ENCODE results near the gene LTB4R.
"Not testable (repeated sequence)": the region's sequence is repeated elsewhere in the genome, so short reads cannot be mapped to it uniquely, and the experiment has no call there.

Gene LTB4R

DNA sequence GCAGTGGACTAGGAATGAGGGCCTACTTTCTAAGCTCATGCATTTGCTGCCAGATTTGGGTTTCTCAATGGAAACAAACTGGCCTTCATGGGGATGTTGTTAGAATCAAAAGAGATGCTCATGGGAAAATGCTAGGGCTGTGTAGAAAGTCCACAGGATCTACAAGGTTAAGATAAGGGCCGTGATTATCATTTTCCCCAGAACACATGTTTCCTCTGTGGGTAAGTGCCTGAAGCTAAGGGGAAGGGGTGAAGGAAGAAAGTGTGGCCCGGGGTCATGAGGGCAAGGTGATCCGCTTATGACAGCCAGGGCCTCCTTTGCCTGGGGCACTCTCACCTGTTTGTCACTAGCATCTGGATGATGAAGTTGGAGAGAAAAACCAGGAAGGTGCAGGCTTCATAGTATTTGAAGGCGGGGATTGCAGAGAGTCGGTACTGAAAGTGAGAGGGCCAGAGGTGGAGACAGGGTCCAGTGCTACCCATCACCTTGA lies 13.8 kb downstream of the LTB4R start:
- no peak for DNase-seq

DNA sequence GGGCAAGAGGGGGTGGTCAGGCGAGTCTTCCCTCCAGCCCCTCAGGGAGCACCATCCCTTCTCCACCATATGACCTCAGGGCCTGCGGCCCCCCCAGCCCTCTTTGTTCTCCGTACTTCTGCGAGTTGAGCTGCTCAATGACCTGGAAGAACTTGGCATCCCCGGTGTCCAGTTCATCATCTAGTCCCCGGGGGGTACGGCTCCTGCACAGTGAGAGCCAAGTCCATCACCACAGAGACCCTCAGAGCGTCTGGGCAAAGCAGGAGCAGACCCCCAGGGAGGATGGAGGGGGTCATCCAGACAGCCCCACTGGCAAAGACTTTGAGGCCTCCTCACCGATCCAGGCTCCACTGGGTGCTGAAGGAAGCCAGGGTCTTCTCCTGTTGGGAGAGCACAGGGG lies 14.7 kb downstream of the LTB4R start:
- DNase-seq: no peak

DNA sequence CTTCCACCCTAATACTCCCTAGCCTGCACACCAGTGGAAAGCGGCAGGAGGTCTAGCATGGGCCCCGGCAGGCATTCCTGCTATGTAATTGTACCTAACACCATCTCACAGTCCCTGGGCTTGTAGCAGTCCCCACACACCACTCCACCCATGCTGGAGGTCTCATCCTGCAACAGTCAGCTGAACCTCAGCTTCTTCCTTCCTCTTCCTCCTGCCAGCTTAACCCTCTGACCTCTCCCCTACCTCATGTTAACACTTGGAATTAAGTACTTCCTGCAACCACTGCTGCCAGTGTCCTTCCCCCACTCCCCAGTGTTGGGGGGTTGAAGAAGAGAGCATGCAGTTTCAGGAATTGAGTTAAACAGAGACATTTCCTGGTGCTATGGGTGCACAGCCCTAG lies 16.0 kb downstream of the LTB4R start:
- DNase-seq: no peak

DNA sequence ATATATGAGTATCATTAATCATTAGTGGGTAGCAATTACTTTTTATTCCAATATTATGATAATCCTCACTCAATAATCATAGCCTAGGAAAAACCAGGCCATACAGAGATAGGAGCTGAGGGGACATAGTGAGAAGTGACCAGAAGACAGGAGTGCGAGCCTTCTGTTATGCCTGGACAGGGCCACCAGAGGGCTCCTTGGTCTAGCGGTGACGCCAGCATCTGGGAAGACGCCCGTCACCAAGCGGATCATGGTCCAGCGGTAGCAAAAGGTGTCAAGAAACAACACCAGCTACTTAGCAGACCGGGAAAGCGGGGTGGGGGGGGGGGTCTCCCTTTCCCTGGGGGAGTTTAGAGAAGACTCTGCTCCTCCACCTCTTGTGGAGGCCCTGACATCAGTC lies 16.6 kb downstream of the LTB4R start:
- DNase-seq: not testable (repeated sequence)

DNA sequence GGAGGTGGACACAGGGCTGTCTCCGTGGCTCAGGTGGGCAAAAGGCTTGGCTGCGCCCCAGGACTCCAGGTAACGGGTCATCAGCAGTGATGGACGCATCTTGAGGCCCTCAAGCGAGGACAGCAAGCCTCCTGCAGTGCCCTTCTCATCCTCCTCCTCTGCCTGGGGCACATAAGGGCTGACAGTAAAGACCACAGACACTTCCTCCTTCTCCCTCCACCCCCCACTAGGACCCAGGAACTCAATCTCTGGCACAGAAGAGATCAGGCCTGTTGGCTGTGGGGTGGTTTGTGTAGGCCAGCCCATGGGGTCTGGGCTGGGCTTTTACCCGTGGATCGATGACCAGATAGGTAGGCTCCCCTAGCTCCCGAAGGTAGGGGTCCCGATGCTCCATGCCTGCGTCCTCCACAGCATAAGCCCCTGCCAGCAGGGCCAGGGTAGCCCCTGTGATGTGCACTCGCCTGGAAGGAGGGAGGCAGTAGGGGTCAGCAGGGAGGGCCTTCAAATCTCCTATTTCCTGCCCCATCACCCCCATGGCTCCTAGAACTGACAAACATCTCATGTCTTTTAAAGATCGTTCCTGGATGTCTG lies 17.9 kb downstream of the LTB4R start:
- DNase-seq: no peak

DNA sequence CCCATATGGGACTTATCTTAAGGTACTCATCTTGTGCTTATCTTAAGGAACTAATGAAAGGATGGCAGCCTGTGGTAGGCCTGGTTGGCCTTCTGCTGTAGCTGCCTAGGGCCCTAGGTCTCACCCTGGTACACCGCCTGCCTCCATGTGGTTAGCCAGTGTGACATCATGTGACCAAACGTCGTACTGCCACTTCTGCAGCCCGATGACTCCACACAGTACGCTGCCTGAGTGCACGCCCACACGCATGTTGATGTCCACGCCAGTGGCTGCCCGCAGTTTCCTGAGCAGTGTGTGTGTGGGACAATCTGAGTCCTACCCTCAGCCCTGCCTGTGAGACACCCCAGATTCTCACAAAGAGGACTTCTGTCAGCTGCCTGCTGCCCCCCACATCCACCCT lies 18.4 kb downstream of the LTB4R start:
- DNase-seq: no peak

DNA sequence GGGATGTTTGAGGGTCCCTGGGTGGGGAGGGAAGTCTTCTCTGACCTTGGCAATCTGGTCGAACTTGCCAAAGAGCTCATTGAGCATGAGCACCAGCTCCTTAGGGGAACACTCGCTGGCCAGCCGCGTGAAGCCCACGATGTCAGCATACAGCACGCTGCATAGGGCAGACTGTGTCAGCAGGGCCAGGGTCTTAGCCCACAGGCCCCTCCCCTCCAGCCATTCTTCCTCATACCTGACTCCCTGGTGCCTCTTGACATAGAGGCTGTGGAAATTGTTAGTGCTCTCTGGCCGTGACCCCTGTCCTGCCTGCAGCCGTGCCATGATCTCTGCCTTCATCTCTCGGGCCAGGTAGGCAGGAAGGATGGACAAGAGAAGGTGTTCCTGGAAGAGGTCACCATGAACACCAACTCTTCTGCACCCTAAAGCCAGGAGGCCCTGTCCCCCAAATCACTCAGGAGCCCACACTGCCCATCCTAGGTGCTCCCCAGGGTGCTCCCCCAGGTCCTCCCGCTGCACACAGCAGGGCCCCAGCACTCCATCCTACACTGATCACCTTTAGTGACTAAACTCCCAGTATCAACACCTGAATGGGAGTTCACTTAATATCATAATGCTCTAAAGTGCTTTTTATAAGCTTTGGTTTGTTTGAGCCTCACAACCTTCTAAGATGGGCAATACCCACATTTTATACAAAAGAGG lies 19.8 kb downstream of the LTB4R start:
- no peak for DNase-seq

DNA sequence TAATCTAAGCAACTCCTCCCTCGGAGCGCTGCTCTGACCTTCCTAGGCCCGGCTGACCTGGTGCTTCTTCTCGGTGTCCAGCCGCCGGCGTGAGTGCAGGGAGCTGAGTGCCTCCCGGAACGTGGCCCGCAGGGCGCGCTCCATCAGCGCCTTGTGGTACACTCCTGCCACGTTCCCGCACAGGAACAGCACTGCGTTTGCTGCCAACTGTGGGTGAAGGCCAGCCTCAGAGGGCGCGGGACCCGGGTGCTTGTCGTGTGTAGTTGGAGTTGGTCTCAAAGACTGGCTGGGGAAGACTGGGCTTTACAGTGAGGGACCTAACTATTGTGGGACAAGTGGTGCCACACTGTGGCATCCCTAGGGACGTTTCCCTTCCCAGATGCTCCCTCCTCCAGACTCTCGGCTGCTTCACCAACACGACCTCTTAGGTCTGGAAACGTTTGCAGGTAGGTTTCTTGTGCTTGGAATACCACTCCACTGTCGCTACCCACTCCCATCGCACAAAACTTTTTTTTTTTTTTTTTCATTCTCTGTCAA lies 20.5 kb downstream of the LTB4R start:
- DNase-seq: no peak

DNA sequence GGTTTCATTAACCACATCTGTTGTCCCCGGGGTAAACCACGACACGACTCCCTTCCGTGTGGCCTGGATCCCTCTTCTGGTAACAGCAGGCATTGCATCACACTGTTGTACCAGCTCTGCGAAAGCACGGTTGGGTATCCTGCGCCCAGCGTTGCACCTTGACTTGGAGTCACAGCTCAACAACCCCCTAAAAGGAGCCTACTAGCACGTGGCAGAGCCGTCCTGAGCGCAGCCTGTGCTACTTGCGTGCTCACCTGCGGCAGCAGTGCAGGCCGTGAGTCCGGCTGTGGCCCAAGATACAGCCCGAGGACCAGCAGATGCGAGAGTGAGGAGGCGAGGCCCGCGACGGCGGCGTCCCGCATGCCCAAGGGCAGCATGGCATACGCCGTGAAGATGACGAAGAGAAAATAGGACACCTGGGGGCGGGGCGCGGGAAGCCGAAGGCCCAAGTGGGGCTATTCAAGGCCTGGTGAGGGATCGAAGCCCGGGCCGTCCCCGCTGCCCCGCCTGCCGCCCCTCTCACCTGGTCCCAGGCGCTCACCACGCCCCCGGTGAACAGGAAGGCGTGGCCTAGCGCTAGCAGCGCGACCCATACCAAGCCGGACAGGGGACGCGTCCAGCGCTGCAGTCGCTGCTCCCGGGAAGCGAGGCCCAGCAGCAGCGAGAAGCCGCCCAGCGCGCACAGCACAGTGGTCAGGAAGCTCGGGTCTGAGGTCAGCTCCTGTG lies 21.1 kb downstream of the LTB4R start:
- no peak for DNase-seq

DNA sequence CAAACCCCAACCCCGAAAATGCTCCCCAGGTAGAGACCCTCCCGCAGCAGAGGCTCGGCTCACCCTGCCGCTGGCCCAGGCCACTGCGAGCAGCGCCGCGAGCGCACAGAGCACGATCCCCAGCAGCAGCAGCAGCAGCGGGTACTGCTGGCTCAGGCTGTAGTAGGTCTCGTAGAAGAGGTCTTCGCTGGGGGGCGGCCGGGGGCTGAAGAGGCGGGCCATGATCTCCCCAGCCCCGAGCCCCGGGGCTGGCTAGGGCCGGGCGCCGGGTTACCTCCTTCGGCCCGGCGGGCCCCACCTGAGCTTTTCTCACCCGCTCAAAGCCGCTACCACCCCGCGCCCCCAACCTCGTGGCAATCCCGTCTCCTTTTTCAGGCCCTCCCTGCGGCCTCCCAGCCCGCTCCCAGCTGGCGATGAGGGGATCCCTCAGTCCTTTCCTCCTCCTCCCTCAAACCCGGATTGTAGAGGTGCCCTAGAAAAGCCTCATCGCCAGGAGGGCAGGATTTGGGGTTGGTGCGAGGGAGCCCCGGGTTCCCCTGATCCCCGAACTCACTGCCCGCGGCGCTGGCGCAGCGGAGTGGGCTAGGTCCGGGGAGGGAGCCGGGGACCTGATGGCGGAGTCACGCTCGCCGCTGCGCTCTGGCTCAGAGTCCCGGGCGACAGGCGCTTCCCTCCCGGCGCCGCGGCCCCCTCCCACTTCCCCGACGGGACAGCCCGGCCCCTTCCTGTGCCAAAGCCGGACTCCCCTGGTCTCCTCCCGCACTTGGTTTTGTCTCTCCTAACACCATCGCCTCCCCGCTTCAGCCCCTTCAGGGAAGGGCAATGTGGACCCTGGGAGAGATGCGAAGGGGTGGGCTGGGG lies 23.4 kb downstream of the LTB4R start, which contains the start of gene ADCY4:
TSS of gene ADCY4 (minus strand) at position 641 of the 861 bp plus-strand sequence. CDS start at position 222, 419 bp downstream.
- DNase-seq: no peak

DNA sequence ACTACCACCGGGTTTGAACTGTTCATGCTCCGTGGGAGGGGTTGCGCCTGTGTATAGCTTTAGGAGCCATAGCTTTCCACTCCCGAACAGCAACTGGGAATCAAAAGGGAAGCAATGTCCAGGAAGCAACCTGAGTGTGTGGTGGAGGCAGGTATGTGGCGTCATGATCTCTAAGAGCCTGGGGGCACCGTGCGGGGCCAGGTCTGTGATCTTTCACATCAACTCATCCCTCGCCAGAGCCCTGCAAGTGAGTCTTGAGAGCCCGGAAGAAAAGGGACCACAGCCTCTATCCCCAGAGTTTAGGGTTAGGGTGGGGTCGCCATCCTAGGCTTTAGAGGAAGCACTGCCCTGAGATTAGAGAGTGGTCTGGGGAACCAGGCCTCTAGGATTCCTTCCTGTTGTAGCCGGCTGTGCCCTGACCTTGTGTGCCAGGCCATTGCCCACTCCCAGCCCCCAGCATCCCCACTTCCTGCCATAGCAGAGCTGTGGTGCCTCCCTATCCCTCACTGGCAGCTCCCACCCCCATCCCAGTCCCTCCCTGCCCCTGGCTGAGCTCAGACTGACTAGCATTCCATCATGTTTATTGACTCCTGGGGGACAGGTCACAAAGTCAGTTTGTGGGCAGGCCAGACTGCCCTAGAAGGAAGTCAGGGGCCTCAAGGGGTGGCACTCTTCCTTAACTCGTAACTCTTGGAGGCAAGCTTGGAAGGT lies 24.3 kb downstream of the LTB4R start:
- no peak for DNase-seq

DNA sequence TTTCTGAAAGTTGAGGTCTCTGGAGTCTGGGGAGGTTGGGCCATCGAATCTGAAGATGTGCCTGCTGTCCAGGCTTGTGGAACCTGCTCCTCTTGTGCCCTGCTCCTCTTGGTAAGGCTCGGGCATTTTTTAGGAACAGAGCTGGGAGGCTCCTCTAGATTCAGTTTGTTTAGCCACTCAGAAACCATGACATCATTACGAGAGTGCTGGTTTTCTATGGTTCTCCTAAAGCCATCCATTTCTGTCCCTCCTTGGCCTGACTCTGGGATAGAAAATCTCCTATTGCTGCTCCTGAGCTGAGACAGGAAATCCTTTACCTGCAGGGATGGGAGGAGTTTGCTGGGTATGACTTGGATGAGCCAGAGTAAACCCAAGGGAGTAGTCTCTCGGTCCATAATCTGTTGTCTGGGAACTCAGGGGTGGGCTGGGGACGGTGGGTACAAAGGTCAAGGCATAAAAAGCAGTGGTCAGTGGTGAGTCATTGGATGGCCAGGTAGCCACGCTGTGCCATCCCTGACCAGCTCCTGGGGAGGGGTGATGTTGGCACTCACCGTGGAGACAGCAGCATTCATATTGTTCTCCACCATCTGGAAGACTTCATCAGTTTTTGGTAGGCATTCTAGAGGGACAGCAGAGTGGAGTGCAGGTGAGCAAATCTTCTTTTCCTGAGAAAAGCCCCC lies 26.0 kb downstream of the LTB4R start:
- DNase-seq: no peak

DNA sequence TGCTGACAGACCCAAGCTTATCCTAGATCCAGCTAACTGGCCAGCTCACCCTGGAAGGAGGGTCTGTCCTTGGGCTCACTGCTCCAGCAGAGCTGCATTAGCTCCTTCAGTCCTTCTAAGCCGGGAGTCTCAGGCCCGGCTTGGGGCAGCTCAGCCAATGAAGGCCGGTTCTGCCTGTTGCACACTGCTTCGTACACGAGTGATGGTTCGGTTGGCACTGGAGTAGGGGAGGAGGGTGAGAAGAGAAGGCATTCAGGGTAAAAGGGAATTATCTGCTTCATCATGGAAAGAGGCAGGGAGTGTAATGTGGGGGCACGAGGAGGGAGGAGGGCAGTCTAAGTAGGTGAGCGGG lies 26.5 kb downstream of the LTB4R start:
- DNase-seq: no peak

DNA sequence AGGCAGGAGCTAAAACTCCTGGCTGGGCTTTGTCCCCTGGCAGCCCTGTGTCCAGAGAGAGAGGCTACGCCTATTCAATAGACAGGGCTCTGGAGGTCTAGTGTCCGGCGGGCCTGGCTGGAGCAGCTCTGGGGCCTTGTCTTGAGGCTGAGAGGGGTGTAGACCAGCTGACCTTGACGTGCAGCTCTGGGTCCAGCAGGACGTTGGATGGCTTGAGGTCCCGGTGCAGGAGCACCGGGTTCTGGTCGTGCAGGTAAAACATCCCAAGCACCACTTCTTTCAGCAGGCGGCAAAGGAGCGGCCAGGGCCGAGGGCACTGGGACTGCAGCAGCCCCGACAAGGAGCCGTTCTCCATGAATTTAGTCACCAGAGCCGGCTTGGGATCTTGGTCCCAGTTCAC lies 27.5 kb downstream of the LTB4R start:
- no peak for DNase-seq

DNA sequence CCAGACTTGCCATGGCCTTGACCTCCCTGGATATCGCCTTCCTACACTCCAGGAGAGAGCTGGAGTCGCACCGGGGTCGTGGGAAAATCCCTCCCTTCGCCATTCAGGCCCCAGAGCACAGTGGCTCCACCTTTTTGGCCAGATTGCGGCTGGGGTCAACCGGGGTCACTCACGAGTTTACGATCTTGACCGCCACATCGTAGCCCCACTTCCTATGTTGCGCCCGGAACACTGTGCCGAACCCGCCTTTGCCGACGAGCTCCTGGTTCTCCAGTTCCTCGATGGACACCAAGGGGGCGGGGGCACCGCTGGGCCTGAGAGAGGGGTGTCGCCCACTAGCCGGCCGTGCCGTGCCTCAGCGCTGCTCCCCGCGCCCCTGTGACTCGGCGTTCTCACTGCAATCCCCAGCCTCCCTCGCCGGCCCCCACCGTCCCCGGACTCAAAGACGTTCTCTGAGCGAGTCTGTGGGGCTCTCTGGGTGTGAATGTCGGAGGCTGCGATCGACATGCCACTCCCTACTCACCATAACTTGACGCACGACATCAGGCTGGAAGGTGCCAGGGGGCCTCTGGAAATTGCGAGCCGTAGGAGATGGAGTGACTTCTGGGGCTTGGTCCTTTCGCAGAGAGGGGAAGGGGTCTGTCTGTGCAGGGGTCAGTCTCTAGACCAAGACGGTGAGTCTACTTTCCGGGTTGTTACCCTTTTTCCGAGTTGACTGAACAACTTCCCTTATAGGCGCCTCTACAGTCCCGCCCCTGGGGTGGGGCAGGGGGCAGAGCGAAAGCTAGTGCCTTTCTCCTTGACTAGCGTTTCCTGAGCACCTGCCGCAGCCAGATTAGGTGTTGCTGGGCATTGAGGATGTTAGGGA lies 28.2 kb downstream of the LTB4R start, which contains the start of gene RIPK3:
TSS of gene RIPK3 (minus strand) at position 708 of the 868 bp plus-strand sequence. CDS start at position 543, 165 bp downstream.
- DNase-seq: no peak

DNA sequence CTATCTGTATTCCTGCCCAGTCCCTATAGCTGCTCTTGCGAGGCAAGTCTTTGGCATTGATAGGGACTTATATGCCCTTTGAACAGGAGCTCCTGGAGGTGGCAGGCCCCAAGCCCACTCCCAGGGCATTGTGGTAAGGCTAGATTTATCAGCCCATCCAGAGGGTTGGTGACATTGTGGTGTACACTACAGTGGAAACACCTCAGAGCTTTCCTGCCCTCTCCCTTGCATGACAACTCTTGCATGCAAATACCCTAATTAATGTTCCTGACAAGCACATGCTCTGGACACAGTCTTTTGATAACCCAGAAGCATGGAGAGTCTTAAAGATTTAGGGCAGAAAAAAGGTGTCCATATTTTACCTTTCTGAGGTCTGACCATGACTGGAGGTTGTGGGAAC lies 29.3 kb downstream of the LTB4R start:
- no peak for DNase-seq

DNA sequence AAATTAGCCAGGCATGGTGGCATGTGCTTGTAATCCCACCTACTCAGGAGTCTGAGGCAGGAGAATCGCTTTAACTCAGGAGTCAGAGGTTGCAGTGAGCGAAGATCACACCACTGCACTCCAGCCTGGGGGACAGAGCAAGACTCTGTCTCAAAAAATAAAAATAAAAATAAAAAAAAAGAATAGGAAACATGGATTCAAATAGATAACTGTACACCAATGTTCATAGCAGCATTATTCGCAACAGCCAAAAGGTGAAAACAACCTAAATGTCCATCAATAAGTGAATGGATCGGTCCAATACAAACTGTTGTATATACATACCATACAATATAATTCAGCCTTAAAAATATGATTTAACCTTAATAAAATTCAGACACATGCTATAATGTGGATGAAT lies 31.6 kb downstream of the LTB4R start:
- no peak for DNase-seq

DNA sequence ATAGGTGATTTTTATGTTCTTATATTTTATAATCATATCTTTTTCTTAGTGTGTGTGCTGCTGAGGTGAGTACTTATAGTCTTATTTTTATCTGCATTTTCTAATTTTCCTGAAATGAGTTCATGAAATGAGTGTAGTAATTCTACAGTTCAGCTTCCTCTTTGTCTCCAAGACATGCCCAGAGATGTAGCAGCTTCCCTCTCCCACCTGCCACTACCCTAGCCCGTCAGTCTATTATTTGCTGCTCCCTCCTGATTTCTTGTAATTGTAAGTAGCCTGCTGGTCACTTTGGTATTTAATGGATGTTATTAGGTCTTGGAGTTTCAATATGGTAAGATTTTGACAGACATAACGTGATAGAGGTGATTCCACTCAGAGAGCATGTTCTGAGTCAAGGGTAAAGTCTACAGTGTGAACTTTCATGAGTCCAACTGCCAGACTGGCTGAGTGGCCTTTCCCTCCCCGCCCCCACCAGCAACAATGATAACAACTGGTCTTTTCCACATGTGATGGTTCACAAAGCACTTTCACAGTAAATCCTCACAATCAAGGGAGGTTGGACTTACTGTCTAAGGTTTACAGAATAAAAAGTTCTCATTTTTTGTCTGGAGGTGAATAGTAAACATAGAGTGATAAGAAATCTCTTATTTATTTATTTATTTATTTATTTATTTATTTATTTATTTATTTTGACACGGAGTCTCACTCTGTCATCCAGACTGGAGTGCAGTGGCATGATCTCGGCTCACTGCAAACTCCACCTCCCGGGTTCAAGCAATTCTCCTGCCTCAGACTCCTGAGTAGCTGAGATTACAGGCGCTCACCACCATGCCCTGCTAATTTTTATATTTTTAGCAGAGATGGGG lies 32.7 kb downstream of the LTB4R start:
- no peak for DNase-seq

DNA sequence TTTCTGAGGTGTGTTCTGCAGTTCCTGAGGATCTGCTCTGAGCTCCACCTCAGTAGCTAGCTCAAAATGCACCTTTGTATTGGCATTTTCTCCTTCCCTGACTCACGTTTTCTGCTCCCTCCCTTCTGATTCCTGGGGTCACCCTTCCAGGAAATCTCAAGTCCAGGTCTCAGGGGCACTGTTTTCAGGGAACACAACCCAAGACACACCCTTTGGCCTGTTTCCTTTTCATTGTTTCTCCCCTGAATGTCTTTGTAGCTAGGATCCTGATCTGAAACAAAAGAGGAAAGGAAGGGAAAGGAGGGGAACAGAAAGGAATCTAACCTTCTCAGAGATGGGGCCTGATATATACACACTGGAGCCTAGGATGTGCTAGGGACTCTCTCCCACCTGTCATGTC lies 35.8 kb downstream of the LTB4R start:
- no peak for DNase-seq

Measured in SIG-M5 (cell line).